HepG2 (cell line): ENCODE measurements around the gene PSMB10. TPM values are rescaled to one million over a fixed set of nuclear protein-coding genes. Genes with fewer than 3 reads are reported as not detected.
A peak's percentile ranks its signal among the peaks of the same experiment; 100 is the strongest.

Experiments used
- AGO2 ChIP-seq: fragments of 200-400 bp; formaldehyde crosslinking; optimal IDR thresholded peaks from 2 replicates; pipeline ENCODE3; 2017; ENCODE audit warnings: mild to moderate bottlenecking, low read depth, low read length, moderate library complexity
- BCL6 ChIP-seq: IDR thresholded peaks from 2 replicates; pipeline ENCODE4 v1.6.1; 2016; ENCODE audit warnings: missing genetic modification reagents, missing compliant biosample characterization
- CBFB ChIP-seq: sonication (generic); formaldehyde crosslinking; IDR thresholded peaks from 2 replicates; pipeline ENCODE4 v1.4.0; 2020; ENCODE audit warnings: missing genetic modification reagents
- KDM6A ChIP-seq: IDR thresholded peaks from 2 replicates; pipeline ENCODE4 v1.6.1; 2016; ENCODE audit warnings: low read depth
- KLF15 ChIP-seq: sonication (generic); formaldehyde crosslinking; IDR thresholded peaks from 2 replicates; pipeline ENCODE4 v1.8.1; 2023; ENCODE audit warnings: borderline replicate concordance, mild to moderate bottlenecking, inconsistent platforms, missing genetic modification reagents, mixed read lengths
- RCOR2 ChIP-seq: IDR thresholded peaks from 2 replicates; pipeline ENCODE4 v1.6.1; 2016; ENCODE audit warnings: missing biosample characterization, missing genetic modification reagents
- SRSF4 ChIP-seq: fragments of 200-400 bp; formaldehyde crosslinking; IDR thresholded peaks from one replicate; pipeline ENCODE4 v1.6.1; 2018; ENCODE audit warnings: mild to moderate bottlenecking, low read depth, low read length, moderate library complexity; ENCODE audit not compliant: poor library complexity, severe bottlenecking
- TRIM24 ChIP-seq: sonication (generic); formaldehyde crosslinking; IDR thresholded peaks from 2 replicates; pipeline ENCODE4 v1.8.0; 2022; ENCODE audit warnings: mild to moderate bottlenecking, missing genetic modification reagents
- ZBTB38 ChIP-seq: sonication (generic); formaldehyde crosslinking; IDR thresholded peaks from 2 replicates; pipeline ENCODE4 v1.5.1; 2020; ENCODE audit warnings: mild to moderate bottlenecking, missing genetic modification reagents
- ZNF34 ChIP-seq: sonication (generic); formaldehyde crosslinking; IDR thresholded peaks from 2 replicates; pipeline ENCODE4 v1.4.0; 2020; ENCODE audit warnings: mild to moderate bottlenecking, missing genetic modification reagents, borderline replicate concordance
- ZNF484 ChIP-seq: sonication (generic); formaldehyde crosslinking; IDR thresholded peaks from 2 replicates; pipeline ENCODE4 v1.5.1; 2020; ENCODE audit warnings: mild to moderate bottlenecking, low read depth, missing genetic modification reagents, borderline replicate concordance
- ZNF550 ChIP-seq: sonication (generic); formaldehyde crosslinking; IDR thresholded peaks from 2 replicates; pipeline ENCODE4 v1.4.0; 2020; ENCODE audit warnings: mild to moderate bottlenecking, missing genetic modification reagents, borderline replicate concordance
- ZNF615 ChIP-seq: sonication (generic); formaldehyde crosslinking; IDR thresholded peaks from 2 replicates; pipeline ENCODE4 v1.5.0; 2020; ENCODE audit warnings: mild to moderate bottlenecking, missing genetic modification reagents, borderline replicate concordance
- ZNF878 ChIP-seq: sonication (generic); formaldehyde crosslinking; IDR thresholded peaks from 2 replicates; pipeline ENCODE4 v1.8.1; 2023; ENCODE audit warnings: mild to moderate bottlenecking, missing genetic modification reagents, moderate library complexity
- polyA plus RNA-seq, 8 experiments: library from polyadenylated mRNA; depleted of rRNA in 3 of 8; stranded (reverse) in 7 of 8; unstranded in 1 of 8; fragments of >200 nt; fragmentation: Illumina TruSeq in 4 of 8; extraction: Trizol in 4 of 8; gene quantifications; 2 replicates each; pipeline versions ENCODE4 v1.2.1 to v1.2.3, GENCODE V29; 2011 to 2016; ENCODE audit warnings: low read depth in 4 of 8, missing spikeins in 1 of 8, mixed read lengths in 1 of 8; ENCODE audit not compliant: insufficient read depth in 1 of 8
- total RNA-seq, 5 experiments: library from RNA; depleted of rRNA; stranded (reverse); fragments of >200 nt; fragmentation: Illumina TruSeq; extraction: Trizol; gene quantifications; 2 replicates each; pipeline ENCODE4 v1.2.3, GENCODE V29; 2016; ENCODE audit warnings: low read depth in 1 of 5
- TF ChIP-seq, protein P1 (sequence below): IDR thresholded peaks from 2 replicates; pipeline ENCODE4 v1.6.1; 2016; ENCODE audit warnings: control low read depth
- TF ChIP-seq, protein P2 (sequence below): sonication (generic); formaldehyde crosslinking; IDR thresholded peaks from 2 replicates; pipeline ENCODE4 v1.9.0; 2021; ENCODE audit warnings: missing genetic modification reagents, mild to moderate bottlenecking, borderline replicate concordance
- TF ChIP-seq, protein P3 (sequence below): IDR thresholded peaks from 2 replicates; pipeline ENCODE4 v1.6.1; 2016; ENCODE audit warnings: mild to moderate bottlenecking
- TF ChIP-seq, protein P4 (sequence below): sonication (generic); formaldehyde crosslinking; IDR thresholded peaks from 2 replicates; pipeline ENCODE4 v1.5.0; 2020; ENCODE audit warnings: mild to moderate bottlenecking, missing genetic modification reagents, borderline replicate concordance
- TF ChIP-seq, protein P5 (sequence below): sonication (generic); formaldehyde crosslinking; IDR thresholded peaks from 2 replicates; pipeline ENCODE4 v1.8.1; 2023; ENCODE audit warnings: missing genetic modification reagents, mild to moderate bottlenecking, borderline replicate concordance

PSMB10 gene
- total and polyA plus RNA-seq, 2 of the 13 experiments (the other 11 are each of a cell fraction or from before 2014, with no cell fraction given), result 12.7 to 65.9 TPM

DNA sequence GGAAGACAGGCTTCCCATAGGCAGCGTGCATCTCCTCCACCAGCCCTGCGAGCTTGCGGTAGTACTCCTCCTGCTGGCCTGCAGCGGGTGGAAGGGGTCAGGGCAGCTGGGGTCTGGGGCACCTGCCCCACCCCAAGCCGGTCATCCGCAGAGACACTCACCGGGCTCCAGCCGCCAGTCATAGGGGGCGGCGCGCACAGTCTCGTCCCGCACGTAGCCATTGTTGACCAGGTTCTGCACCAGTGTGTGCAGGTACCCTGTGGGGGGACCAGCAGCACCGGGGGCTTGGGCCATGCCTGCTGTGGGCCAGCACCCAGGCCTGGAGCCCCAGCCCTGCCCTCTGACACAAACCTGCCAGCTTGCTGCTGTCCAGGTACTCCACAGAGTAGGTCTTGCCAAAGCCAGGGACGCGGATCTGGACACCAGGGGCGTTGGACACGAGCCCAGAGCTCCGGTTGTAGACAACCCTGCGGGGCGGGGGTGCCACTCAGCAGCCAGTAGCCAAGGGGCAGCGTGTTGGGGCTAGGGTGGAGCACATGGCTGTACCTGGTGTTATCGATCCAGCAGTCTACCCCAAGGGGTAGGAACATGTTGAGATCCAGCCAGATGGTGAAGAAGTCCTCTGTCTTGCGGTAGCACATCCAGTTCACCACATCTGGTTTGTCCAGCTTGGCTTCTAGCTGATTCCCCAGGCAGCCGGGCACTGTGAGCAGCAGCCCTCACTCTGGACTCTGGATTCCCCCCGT, 6.0 kb upstream of the PSMB10 start (continued):
- TF ChIP-seq, protein P1, sequence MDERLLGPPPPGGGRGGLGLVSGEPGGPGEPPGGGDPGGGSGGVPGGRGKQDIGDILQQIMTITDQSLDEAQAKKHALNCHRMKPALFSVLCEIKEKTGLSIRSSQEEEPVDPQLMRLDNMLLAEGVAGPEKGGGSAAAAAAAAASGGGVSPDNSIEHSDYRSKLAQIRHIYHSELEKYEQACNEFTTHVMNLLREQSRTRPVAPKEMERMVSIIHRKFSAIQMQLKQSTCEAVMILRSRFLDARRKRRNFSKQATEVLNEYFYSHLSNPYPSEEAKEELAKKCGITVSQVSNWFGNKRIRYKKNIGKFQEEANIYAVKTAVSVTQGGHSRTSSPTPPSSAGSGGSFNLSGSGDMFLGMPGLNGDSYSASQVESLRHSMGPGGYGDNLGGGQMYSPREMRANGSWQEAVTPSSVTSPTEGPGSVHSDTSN (CRISPR knock-in tag), result peak; percentile 20; the same call in 1 of the 2 replicates
- TF ChIP-seq, protein P2, sequence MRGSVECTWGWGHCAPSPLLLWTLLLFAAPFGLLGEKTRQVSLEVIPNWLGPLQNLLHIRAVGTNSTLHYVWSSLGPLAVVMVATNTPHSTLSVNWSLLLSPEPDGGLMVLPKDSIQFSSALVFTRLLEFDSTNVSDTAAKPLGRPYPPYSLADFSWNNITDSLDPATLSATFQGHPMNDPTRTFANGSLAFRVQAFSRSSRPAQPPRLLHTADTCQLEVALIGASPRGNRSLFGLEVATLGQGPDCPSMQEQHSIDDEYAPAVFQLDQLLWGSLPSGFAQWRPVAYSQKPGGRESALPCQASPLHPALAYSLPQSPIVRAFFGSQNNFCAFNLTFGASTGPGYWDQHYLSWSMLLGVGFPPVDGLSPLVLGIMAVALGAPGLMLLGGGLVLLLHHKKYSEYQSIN (CRISPR knock-in tag), result no peak
- TF ChIP-seq KDM6A, result no peak
- TF ChIP-seq ZBTB38, result peak; percentile 94
- TF ChIP-seq RCOR2, result no peak
- TF ChIP-seq ZNF550 (CRISPR knock-in tag), result peak; percentile 88; the same call in 1 of the 2 replicates
- TF ChIP-seq SRSF4, result no peak
- 0 out of 2 replicates have a peak, but pooled peaks have one; percentile 54 for TF ChIP-seq CBFB (CRISPR knock-in tag)
- 0 out of 2 replicates have a peak, but pooled peaks have one; percentile 55 for TF ChIP-seq ZNF484
- no peak for TF ChIP-seq KLF15 (CRISPR knock-in tag)
- TF ChIP-seq, protein P3, sequence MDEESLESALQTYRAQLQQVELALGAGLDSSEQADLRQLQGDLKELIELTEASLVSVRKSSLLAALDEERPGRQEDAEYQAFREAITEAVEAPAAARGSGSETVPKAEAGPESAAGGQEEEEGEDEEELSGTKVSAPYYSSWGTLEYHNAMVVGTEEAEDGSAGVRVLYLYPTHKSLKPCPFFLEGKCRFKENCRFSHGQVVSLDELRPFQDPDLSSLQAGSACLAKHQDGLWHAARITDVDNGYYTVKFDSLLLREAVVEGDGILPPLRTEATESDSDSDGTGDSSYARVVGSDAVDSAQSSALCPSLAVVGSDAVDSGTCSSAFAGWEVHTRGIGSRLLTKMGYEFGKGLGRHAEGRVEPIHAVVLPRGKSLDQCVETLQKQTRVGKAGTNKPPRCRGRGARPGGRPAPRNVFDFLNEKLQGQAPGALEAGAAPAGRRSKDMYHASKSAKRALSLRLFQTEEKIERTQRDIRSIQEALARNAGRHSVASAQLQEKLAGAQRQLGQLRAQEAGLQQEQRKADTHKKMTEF, result peak; percentile 33; the same call in 1 of the 2 replicates
- TF ChIP-seq ZNF878 (CRISPR knock-in tag), result no peak
- no peak for TF ChIP-seq TRIM24 (CRISPR knock-in tag)
- TF ChIP-seq BCL6 (CRISPR knock-in tag), result peak; percentile 25
- TF ChIP-seq, protein P4, sequence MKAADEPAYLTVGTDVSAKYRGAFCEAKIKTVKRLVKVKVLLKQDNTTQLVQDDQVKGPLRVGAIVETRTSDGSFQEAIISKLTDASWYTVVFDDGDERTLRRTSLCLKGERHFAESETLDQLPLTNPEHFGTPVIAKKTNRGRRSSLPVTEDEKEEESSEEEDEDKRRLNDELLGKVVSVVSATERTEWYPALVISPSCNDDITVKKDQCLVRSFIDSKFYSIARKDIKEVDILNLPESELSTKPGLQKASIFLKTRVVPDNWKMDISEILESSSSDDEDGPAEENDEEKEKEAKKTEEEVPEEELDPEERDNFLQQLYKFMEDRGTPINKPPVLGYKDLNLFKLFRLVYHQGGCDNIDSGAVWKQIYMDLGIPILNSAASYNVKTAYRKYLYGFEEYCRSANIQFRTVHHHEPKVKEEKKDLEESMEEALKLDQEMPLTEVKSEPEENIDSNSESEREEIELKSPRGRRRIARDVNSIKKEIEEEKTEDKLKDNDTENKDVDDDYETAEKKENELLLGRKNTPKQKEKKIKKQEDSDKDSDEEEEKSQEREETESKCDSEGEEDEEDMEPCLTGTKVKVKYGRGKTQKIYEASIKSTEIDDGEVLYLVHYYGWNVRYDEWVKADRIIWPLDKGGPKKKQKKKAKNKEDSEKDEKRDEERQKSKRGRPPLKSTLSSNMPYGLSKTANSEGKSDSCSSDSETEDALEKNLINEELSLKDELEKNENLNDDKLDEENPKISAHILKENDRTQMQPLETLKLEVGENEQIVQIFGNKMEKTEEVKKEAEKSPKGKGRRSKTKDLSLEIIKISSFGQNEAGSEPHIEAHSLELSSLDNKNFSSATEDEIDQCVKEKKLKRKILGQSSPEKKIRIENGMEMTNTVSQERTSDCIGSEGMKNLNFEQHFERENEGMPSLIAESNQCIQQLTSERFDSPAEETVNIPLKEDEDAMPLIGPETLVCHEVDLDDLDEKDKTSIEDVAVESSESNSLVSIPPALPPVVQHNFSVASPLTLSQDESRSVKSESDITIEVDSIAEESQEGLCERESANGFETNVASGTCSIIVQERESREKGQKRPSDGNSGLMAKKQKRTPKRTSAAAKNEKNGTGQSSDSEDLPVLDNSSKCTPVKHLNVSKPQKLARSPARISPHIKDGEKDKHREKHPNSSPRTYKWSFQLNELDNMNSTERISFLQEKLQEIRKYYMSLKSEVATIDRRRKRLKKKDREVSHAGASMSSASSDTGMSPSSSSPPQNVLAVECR (CRISPR knock-in tag), result no peak; the same call in 1 of the 2 replicates
- no peak for TF ChIP-seq ZNF615
- TF ChIP-seq, protein P5, sequence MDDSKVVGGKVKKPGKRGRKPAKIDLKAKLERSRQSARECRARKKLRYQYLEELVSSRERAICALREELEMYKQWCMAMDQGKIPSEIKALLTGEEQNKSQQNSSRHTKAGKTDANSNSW, result peak; percentile 60
- TF ChIP-seq ZNF34 (CRISPR knock-in tag), result 0 out of 2 replicates have a peak, but pooled peaks have one; percentile 13
- peak; percentile 97 for TF ChIP-seq AGO2
